Breast epithelium (tissue), 4 donors: Measurements from ENCODE around the gene SUPT4H1. TPM values are rescaled to one million over a fixed set of nuclear protein-coding genes. Genes with fewer than 3 reads are reported as not detected.

Source experiments
- DNase-seq, 2 donors: peaks; one replicate each; pipeline ENCODE4 v3.0.0-alpha.2; 2019; ENCODE audit warnings: low spot score in 2 of 2
- H3K27ac ChIP-seq, 2 donors: fragments of 200-600 bp; sonication (generic) in 1 of 2; one replicate each; pipeline ENCODE4 v1.5.1; 2016 to 2019; ENCODE audit warnings: mild to moderate bottlenecking in 1 of 2
- H3K27me3 ChIP-seq, 2 donors: fragments of 200-600 bp; sonication (generic) in 1 of 2; one replicate each; pipeline versions ENCODE4 v1.5.1 to v1.6.0; 2017 to 2019; ENCODE audit warnings: control low read depth in 1 of 2, mild to moderate bottlenecking in 1 of 2
- H3K36me3 ChIP-seq: fragments of 200-600 bp; one replicate; pipeline ENCODE4 v1.5.1; 2019
- H3K4me1 ChIP-seq, 2 donors: fragments of 200-600 bp; sonication (generic); one replicate each; pipeline ENCODE4 v1.5.1; 2016 to 2019; ENCODE audit warnings: control low read depth in 1 of 2
- H3K4me3 ChIP-seq, 3 donors: fragments of 200-600 bp; sonication (generic); 1 replicate in 2 of 3; 2 replicates in 1 of 3; pipeline ENCODE4 v1.5.1; 2016 to 2019; ENCODE audit warnings: mild to moderate bottlenecking in 3 of 3, moderate library complexity in 2 of 3
- H3K9me3 ChIP-seq, 2 donors: fragments of 200-600 bp; sonication (generic) in 1 of 2; one replicate each; pipeline ENCODE4 v1.5.1; 2016 to 2019; ENCODE audit warnings: control low read depth in 1 of 2
- CTCF ChIP-seq, 3 donors: fragments of 450-650 bp; IDR thresholded peaks; one replicate each; pipeline ENCODE4 v1.5.1; 2016 to 2017; ENCODE audit warnings: antibody characterized with exemption in 3 of 3, mild to moderate bottlenecking in 3 of 3, moderate library complexity in 3 of 3
- POLR2A ChIP-seq: fragments of 450-650 bp; IDR thresholded peaks from one replicate; pipeline ENCODE4 v1.6.1; 2016; ENCODE audit warnings: antibody characterized with exemption, mild to moderate bottlenecking, moderate library complexity
- POLR2AphosphoS5 ChIP-seq, 3 donors: sonication (generic); formaldehyde crosslinking; IDR thresholded peaks; one replicate each; pipeline ENCODE4 v1.6.1; 2017; ENCODE audit warnings: antibody characterized with exemption in 3 of 3
- intact Hi-C: fragments of 100-400 bp; cut with DNase I; formaldehyde crosslinking; loops from one replicate; pipeline ENCODE4 v1.15.1; 2023; ENCODE audit warnings: low total_unique reads
- total RNA-seq, 3 donors: library from RNA; depleted of rRNA; stranded (reverse); fragments of >200 nt; gene quantifications; one replicate each; pipeline ENCODE4 v1.1.0, GENCODE V29; 2016

Gene SUPT4H1
- total RNA-seq, 3 donors from 2014 or later, result 46.4 to 61.6 (median 48.2) TPM

DNA sequence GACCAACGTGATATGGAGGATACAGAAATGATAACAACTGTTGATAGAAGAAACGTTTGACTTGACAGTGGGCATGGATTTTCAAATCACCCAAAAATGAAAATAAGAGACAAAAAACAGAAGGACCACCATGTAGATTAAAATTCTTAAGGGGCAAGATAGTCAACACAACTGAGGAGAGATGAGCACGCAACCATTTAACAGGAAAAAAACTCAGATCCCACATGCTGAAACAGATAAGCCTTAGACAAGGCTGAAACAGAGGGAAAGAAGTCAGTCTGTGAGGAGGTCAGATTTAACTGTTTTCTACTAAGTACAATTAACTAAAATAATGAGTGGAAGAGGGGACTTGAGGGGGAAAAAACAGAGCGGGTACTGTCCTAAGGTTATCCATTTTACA is 44.2 kb upstream of the SUPT4H1 start:
- no peak for DNase-seq
- no peaks in the 10 kb centered on the region for H3K9me3 ChIP-seq
- no peak overlapping the region for H3K4me3 ChIP-seq
- no peak overlapping the region for H3K27ac ChIP-seq
- no peaks in the 10 kb centered on the region for H3K36me3 ChIP-seq
- no peaks in the 10 kb centered on the region for H3K27me3 ChIP-seq
- intact Hi-C loops, result no loop called here
- TF ChIP-seq POLR2A (no peak), CTCF (IDR thresholded peaks at IDR 0.05) (no peak), POLR2AphosphoS5 (IDR thresholded peaks at IDR 0.05) (no peak)
- H3K4me1 ChIP-seq, result no peaks in the 10 kb centered on the region

DNA sequence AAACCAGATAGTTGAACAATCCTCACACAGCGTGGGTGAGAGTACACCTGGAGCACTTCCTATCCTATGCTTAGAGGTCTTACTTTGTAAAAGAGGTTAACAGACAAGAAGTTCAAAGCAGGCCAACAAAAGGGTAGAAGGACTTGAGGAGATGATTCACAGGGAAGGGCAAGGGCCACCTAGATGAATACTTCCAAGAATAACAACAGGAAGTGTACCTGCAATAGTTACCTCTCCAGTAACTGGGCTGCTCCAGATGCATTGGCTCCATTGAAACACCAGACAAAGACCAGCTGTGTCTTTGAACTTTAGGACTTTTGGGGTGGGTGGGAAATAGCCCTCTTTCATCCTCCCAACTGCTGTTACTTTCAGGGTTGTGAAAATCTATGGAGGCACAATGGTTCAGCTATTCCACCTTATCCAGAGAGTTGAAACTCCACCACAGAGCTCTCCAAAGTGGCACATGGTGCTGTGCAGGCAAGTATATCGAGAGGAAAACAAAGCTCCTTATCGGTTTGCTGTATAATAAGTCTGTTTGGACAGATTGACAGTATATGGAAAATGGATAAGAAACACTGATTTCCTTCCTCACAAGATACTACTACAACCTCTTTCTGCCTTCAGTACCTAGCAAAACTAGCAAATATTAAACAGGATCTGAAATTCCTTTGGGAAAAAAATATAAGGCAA is 42.7 kb upstream of the SUPT4H1 start:
- H3K36me3 ChIP-seq, result no peaks in the 10 kb centered on the region
- no peaks in the 10 kb centered on the region for H3K9me3 ChIP-seq
- no peak overlapping the region for H3K27ac ChIP-seq
- no peaks in the 10 kb centered on the region for H3K4me1 ChIP-seq
- H3K27me3 ChIP-seq, result no peaks in the 10 kb centered on the region
- no peak for TF ChIP-seq POLR2AphosphoS5 (IDR thresholded peaks at IDR 0.05)
- TF ChIP-seq POLR2A, result no peak
- no peak for TF ChIP-seq CTCF (IDR thresholded peaks at IDR 0.05)
- intact Hi-C loops, result no loop called here
- DNase-seq, result no peak
- H3K4me3 ChIP-seq, result no peak overlapping the region

- TF ChIP-seq POLR2A (no peak), POLR2AphosphoS5 (IDR thresholded peaks at IDR 0.05) (no peak), CTCF (IDR thresholded peaks at IDR 0.05) (no peak)
- Histone ChIP-seq H3K36me3 (no peaks in the 10 kb centered on the region), H3K27ac (peak overlapping the region; percentile 6 to 40), H3K4me1 (no peaks in the 10 kb centered on the region), H3K4me3 (no peak overlapping the region), H3K27me3 (no peaks in the 10 kb centered on the region), H3K9me3 (no peaks in the 10 kb centered on the region)
- intact Hi-C loops, result no loop called here
- peak; percentile 41 to 85 for DNase-seq
Measured at GRCh38 chr17:58391302-58391984, 39.4 kb upstream of the SUPT4H1 start.

- intact Hi-C loops, result no loop called here
- H3K36me3 ChIP-seq, result no peaks in the 10 kb centered on the region
- no peak for TF ChIP-seq POLR2A
- no peak for TF ChIP-seq CTCF (IDR thresholded peaks at IDR 0.05)
- H3K4me1 ChIP-seq, result no peaks in the 10 kb centered on the region
- no peak overlapping the region for H3K4me3 ChIP-seq
- H3K27me3 ChIP-seq, result no peaks in the 10 kb centered on the region
- no peak for DNase-seq
- H3K27ac ChIP-seq, result peak overlapping the region; percentile 6 to 40
- H3K9me3 ChIP-seq, result no peaks in the 10 kb centered on the region
Measured at GRCh38 chr17:58390884-58391283, 38.9 kb upstream of the SUPT4H1 start.

DNA sequence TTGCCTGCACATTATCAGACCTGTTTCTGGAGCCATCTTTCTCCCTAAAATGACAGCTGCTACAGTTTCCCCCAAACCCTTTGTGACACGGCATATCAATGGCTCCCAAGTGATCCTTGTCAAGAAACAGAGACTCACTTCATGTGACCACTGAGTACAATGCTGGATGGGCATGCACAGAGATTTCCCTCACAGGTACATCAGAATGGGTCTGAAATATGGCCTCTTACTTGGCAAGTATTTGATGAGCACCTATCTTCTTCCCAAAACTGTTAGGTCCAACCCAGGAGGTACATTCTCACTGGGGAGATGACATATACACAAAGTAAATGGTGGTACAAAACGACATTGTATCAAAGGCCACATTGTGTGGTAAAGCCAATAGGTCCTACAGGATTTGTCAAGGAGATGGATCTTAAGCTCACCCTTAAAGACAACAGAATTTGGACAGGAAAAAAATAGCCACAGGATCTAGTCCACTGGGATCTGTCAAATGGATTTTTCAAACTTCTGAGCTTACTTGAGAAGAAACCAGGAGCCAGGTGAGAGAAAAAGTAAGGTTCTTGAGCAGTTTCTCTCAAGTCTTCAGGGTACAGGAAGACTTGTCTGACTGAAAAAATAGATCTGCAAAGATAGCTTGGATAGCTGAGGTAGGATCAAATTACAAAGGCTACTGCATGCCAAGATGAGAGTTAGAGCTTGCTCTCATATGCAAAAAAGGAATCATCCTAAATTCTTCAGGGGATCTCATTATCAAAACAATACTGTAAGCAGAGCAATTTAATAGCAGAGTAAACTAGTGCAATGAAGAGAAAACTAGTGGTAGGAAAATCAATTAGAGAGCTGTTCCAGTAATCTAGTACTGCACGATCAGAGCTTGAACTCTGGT is 36.5 kb upstream of the SUPT4H1 start:
- TF ChIP-seq POLR2AphosphoS5 (IDR thresholded peaks at IDR 0.05) (no peak), CTCF (IDR thresholded peaks at IDR 0.05) (no peak), POLR2A (no peak)
- no peak for DNase-seq
- no peaks in the 10 kb centered on the region for H3K27me3 ChIP-seq
- no peaks in the 10 kb centered on the region for H3K9me3 ChIP-seq
- no peaks in the 10 kb centered on the region for H3K4me1 ChIP-seq
- H3K27ac ChIP-seq, result peak overlapping the region; percentile 1 to 8
- intact Hi-C loops, result no loop called here
- H3K36me3 ChIP-seq, result no peaks in the 10 kb centered on the region
- no peak overlapping the region for H3K4me3 ChIP-seq
